ENCODE measurements around the gene PRKN.

The PRKN gene

GRCh38 chr6:161624111-161624510, 1103.5 kb downstream of the PRKN start:
- DNase-seq: no peak

- DNase-seq: no peak
These were observed 1104.8 kb downstream of the PRKN start for GRCh38 chr6:161622779-161623178.

GRCh38 chr6:161618831-161619454, 1108.6 kb downstream of the PRKN start:
- no peak for DNase-seq

- DNase-seq: no peak
These were observed 1113.9 kb downstream of the PRKN start for GRCh38 chr6:161613711-161614110.

GRCh38 chr6:161608771-161609170, 1118.8 kb downstream of the PRKN start:
- no peak for DNase-seq

GRCh38 chr6:161607696-161608297, 1119.8 kb downstream of the PRKN start:
- DNase-seq: no peak

GRCh38 chr6:161602359-161602758, 1125.2 kb downstream of the PRKN start:
- DNase-seq: no peak

GRCh38 chr6:161598896-161599295, 1128.7 kb downstream of the PRKN start:
- no peak for DNase-seq

GRCh38 chr6:161596807-161597520, 1130.6 kb downstream of the PRKN start:
- no peak for DNase-seq

- DNase-seq: no peak
These were observed 1133.2 kb downstream of the PRKN start for GRCh38 chr6:161594412-161594811.

GRCh38 chr6:161590961-161591627, 1136.5 kb downstream of the PRKN start:
- DNase-seq: no peak

GRCh38 chr6:161586887-161587286, 1140.7 kb downstream of the PRKN start:
- DNase-seq: no peak

- DNase-seq: no peak
These were observed 1142.8 kb downstream of the PRKN start for GRCh38 chr6:161584621-161585340.

GRCh38 chr6:161584051-161584450, 1143.5 kb downstream of the PRKN start:
- DNase-seq: no peak

- DNase-seq: no peak
These were observed 1144.0 kb downstream of the PRKN start for GRCh38 chr6:161583584-161583983.

- DNase-seq: no peak
These were observed 1149.1 kb downstream of the PRKN start for GRCh38 chr6:161578478-161578877.

- DNase-seq: no peak
These were observed 1151.9 kb downstream of the PRKN start for GRCh38 chr6:161575523-161576254.

- DNase-seq: no peak
These were observed 1158.6 kb downstream of the PRKN start for GRCh38 chr6:161568885-161569456.

- no peak for DNase-seq
These were observed 1162.6 kb downstream of the PRKN start for GRCh38 chr6:161564952-161565351.

GRCh38 chr6:161561908-161562307, 1165.7 kb downstream of the PRKN start:
- DNase-seq: no peak

- no peak for DNase-seq
These were observed 1170.0 kb downstream of the PRKN start for GRCh38 chr6:161557333-161558107.
